Prostate gland (tissue), 2 donors: ENCODE data around the gene ATXN2.

Source experiments
- CTCF ChIP-seq, 4 experiments: fragments of 200-600 bp in 2 of 4; fragments of 450-650 bp in 2 of 4; sonication (generic) in 2 of 4; IDR thresholded peaks; 1 replicate in 3 of 4; 2 replicates in 1 of 4; pipeline ENCODE4 v1.5.1; 2016 to 2019; ENCODE audit warnings: antibody characterized with exemption in 4 of 4, mild to moderate bottlenecking in 2 of 4, moderate library complexity in 2 of 4
- POLR2A ChIP-seq: fragments of 450-650 bp; IDR thresholded peaks from one replicate; pipeline ENCODE4 v1.6.1; 2016; ENCODE audit warnings: antibody characterized with exemption, mild to moderate bottlenecking
- POLR2AphosphoS5 ChIP-seq: sonication (generic); formaldehyde crosslinking; IDR thresholded peaks from one replicate; pipeline ENCODE4 v1.6.1; 2017; ENCODE audit warnings: antibody characterized with exemption

- no peak for TF ChIP-seq POLR2A
- TF ChIP-seq CTCF (IDR thresholded peaks at IDR 0.05) = no peak
- TF ChIP-seq POLR2AphosphoS5 = no peak
Observed at GRCh38 chr12:111488271-111488670, 110.8 kb downstream of the ATXN2 start.
